ENCODE measurements around the gene PCP4. TPM values are rescaled to one million over a fixed set of nuclear protein-coding genes. Genes with fewer than 3 reads are reported as not detected.

PCP4 gene
- total and polyA plus RNA-seq, 7 donors, result 0.06 TPM; not detected in 6

DNA sequence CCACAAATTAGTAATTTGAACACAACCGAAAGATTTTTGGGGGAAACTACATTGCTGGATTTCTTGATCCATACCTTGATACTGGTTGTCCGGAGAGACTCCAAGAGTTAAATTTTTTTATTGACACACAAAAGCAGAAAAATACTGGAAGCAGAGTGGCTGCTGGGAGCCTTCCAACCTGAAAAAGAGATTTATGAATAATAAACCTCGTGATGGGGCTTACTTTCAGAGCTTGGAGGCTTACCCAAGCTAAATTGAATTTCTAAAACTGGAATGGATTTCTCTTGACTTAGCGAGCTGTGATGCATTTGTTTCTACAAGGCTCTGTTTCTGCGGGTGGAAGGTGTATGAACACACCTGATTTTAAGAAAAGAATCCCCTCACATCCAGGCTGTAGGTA is 35.7 kb downstream of the PCP4 start:
- Histone ChIP-seq H3K4me1 (no peaks in the 10 kb centered on the region), H3K27ac (no peak overlapping the region), H3K27me3 (ENCODE audit: insufficient read depth in 3 of 3, low read length in 2 of 3) (no peaks in the 10 kb centered on the region), H3K4me3 (no peak overlapping the region), H3K9me3 (no peaks in the 10 kb centered on the region), H3K36me3 (ENCODE audit: insufficient read depth in 1 of 2, low read depth in 1 of 2) (no peaks in the 10 kb centered on the region)
- intact Hi-C loops (cut with DNase I), result no loop called here
- TF ChIP-seq, protein P1, sequence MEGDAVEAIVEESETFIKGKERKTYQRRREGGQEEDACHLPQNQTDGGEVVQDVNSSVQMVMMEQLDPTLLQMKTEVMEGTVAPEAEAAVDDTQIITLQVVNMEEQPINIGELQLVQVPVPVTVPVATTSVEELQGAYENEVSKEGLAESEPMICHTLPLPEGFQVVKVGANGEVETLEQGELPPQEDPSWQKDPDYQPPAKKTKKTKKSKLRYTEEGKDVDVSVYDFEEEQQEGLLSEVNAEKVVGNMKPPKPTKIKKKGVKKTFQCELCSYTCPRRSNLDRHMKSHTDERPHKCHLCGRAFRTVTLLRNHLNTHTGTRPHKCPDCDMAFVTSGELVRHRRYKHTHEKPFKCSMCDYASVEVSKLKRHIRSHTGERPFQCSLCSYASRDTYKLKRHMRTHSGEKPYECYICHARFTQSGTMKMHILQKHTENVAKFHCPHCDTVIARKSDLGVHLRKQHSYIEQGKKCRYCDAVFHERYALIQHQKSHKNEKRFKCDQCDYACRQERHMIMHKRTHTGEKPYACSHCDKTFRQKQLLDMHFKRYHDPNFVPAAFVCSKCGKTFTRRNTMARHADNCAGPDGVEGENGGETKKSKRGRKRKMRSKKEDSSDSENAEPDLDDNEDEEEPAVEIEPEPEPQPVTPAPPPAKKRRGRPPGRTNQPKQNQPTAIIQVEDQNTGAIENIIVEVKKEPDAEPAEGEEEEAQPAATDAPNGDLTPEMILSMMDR (IDR thresholded peaks at IDR 0.05), result no peak
- DNase-seq (no peak), ATAC-seq (no peak)
- WGBS, 3 donors, result 64 to 70% (median 69%) methylated on average over 5 of the region's 5 CpGs

DNA sequence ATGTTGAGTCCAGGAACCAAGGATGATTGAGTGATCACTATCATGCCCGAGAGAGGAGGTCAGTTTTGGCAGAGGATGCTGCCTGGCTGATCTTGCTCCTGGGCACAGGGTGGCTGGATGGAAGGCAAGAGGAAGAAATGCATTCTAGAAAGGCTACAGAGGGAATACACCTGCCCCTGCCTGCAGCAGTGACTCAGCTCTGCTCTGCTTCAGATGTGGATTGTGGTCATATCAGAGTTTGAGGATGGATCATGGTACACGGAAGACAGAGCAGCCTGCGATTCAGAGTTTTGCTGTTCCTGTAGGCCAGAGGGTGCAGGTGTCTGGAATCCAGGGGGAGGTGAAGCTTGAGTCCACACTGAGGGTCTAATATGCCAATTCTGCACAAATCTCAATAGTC is 37.2 kb downstream of the PCP4 start:
- H3K36me3 ChIP-seq (ENCODE audit: insufficient read depth in 1 of 2, low read depth in 1 of 2), result no peaks in the 10 kb centered on the region
- DNase-seq (no peak), ATAC-seq (no peak)
- no peaks in the 10 kb centered on the region for H3K27me3 ChIP-seq (ENCODE audit: insufficient read depth in 3 of 3, low read length in 2 of 3)
- no peaks in the 10 kb centered on the region for H3K4me1 ChIP-seq
- 62 to 74% (median 71%) methylated on average over 3 of the region's 3 CpGs for WGBS, 3 donors
- H3K4me3 ChIP-seq, result no peak overlapping the region
- intact Hi-C loops (cut with DNase I), result no loop called here
- H3K9me3 ChIP-seq, result no peaks in the 10 kb centered on the region
- TF ChIP-seq, protein P1 (IDR thresholded peaks at IDR 0.05), result no peak
- no peak overlapping the region for H3K27ac ChIP-seq

DNA sequence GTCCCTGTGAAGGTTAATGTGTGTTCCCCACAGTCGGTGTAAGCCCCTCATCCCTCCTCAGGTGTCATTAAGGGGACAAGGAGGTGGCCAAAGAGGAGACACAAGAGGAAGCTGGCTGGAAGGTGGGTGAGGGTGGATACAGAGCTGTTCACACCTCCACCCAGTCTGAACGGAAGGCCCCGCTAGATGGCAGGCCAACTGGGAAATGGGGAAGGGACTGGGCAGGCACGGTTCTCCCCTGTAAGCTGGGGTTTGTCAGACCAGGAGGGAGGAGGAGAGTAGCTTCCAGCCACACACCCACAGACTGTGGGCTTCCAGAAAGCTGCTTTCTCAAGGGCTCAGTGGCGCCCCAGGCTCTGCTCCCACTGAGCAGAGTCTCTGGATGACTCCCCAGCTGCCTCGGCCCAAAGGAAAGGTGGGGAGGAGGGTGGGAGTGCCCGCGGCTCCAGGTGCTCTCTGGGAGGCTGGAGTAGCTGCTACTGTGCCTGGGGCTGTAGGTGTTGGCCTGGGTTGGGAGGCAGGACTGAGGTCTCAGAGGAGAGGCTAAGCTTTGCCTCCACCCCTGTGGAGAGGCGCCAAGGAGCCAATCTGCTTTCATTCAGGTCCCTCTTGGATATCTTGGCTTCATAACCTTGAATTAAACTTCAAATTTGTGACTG is 41.2 kb downstream of the PCP4 start:
- intact Hi-C loops (cut with DNase I), result no loop called here
- DNase-seq, result no peak
- H3K9me3 ChIP-seq, result no peaks in the 10 kb centered on the region
- TF ChIP-seq, protein P1 (IDR thresholded peaks at IDR 0.05), result no peak
- H3K4me3 ChIP-seq, result no peak overlapping the region
- no peak overlapping the region for H3K27ac ChIP-seq
- no peaks in the 10 kb centered on the region for H3K36me3 ChIP-seq (ENCODE audit: insufficient read depth in 1 of 2, low read depth in 1 of 2)
- no peaks in the 10 kb centered on the region for H3K4me1 ChIP-seq
- 57 to 67% (median 59%) methylated on average over 8 to 9 of the region's 9 CpGs for WGBS, 3 donors
- no peaks in the 10 kb centered on the region for H3K27me3 ChIP-seq (ENCODE audit: insufficient read depth in 3 of 3, low read length in 2 of 3)
- ATAC-seq, result no peak

DNA sequence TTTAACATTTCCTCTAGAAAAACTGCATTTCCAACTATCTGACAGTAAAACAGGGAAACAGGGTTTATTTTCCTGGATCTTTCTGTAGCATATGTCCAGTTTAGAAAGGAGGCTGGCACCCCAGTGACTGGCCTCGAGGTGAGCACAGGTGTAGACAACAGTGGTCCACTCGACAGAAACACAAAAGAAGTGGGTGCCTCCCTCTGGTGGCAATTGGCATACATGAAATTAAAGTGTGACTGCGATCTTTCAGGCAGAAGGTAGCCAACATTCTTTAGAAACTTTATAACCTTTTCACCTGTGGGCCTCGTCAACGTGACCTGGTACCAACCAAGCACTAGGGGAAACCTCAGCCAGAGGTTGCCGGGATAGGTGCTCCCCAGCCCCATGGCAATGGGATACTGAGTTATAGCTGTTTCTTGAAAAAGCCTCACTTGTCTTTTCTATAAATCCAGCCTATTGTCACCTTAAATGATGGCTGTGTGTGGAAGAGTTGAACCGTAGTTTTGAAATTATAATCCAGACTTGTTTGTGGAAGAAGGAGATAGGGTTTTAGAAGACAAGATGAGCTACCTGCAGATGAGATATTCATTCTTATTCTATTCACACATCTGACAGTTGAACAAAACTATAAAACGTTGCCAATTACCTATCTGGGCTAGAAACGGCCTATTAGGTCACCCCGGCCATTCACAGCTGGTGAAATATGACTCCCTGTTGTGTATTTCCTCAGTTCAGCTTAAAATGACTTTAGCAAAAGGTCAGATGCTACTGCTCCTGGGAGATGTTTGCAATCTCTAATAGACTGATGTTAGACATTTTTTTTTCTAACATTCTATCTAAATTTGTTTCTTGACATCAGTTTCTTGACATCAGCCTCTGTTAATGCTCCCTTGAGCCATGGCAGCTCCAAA is 44.3 kb downstream of the PCP4 start:
- Histone ChIP-seq H3K27me3 (ENCODE audit: insufficient read depth in 3 of 3, low read length in 2 of 3) (no peaks in the 10 kb centered on the region), H3K36me3 (ENCODE audit: insufficient read depth in 1 of 2, low read depth in 1 of 2) (no peaks in the 10 kb centered on the region), H3K4me3 (no peak overlapping the region), H3K9me3 (no peaks in the 10 kb centered on the region), H3K27ac (no peak overlapping the region), H3K4me1 (no peaks in the 10 kb centered on the region)
- intact Hi-C loops (cut with DNase I), result no loop called here
- DNase-seq (no peak), ATAC-seq (no peak)
- TF ChIP-seq, protein P1 (IDR thresholded peaks at IDR 0.05), result no peak
- 50 to 55% (median 54%) methylated on average over 10 of the region's 10 CpGs for WGBS, 3 donors
